Upper lobe of left lung (tissue), 6 donors: ENCODE results near the gene ERN1. TPM values are rescaled to one million over a fixed set of nuclear protein-coding genes. Genes with fewer than 3 reads are reported as not detected.
"Not testable (repeated sequence)": the region's sequence is repeated elsewhere in the genome, so short reads cannot be mapped to it uniquely, and the experiment has no call there.

Experiments used
- ATAC-seq, 2 donors: fragments of 200-7000 bp; cut with Tn5 transposase; one replicate each; pipeline ENCODE4 v1.9.1; 2022; ENCODE audit warnings: mild to moderate bottlenecking in 2 of 2, moderate library complexity in 2 of 2; ENCODE audit not compliant: low FRiP score in 2 of 2
- DNase-seq, 2 donors: peaks; one replicate each; pipeline ENCODE4 v3.0.0-alpha.2; 2019 to 2020
- H3K27ac ChIP-seq, 4 donors: fragments of 200-600 bp; sonication (generic); one replicate each; pipeline ENCODE4 v1.5.1; 2016 to 2019
- H3K27me3 ChIP-seq, 4 donors: fragments of 200-600 bp; sonication (generic); one replicate each; pipeline ENCODE4 v1.5.1; 2017 to 2019
- H3K36me3 ChIP-seq, 4 donors: fragments of 200-600 bp; sonication (generic); one replicate each; pipeline ENCODE4 v1.5.1; 2016 to 2019
- H3K4me1 ChIP-seq, 4 donors: fragments of 200-600 bp; sonication (generic); one replicate each; pipeline ENCODE4 v1.5.1; 2018 to 2019
- H3K4me3 ChIP-seq, 4 donors: fragments of 200-600 bp; sonication (generic); one replicate each; pipeline ENCODE4 v1.5.1; 2017 to 2019; ENCODE audit warnings: mild to moderate bottlenecking in 2 of 4, moderate library complexity in 1 of 4
- H3K9me3 ChIP-seq, 4 donors: fragments of 200-600 bp; sonication (generic); one replicate each; pipeline ENCODE4 v1.5.1; 2018 to 2019
- CTCF ChIP-seq, 6 experiments: fragments of 450-650 bp in 4 of 6; fragments of 200-600 bp in 2 of 6; sonication (generic) in 2 of 6; IDR thresholded peaks; one replicate each; pipeline ENCODE4 v1.5.1; 2016 to 2019; ENCODE audit warnings: antibody characterized with exemption in 6 of 6
- EP300 ChIP-seq, 4 donors: sonication (generic); formaldehyde crosslinking; IDR thresholded peaks; one replicate each; pipeline ENCODE4 v1.5.1; 2017; ENCODE audit warnings: antibody characterized with exemption in 4 of 4, control low read depth in 2 of 4
- POLR2A ChIP-seq, 4 donors: fragments of 450-650 bp; IDR thresholded peaks; one replicate each; pipeline ENCODE4 v1.5.1; 2016 to 2017; ENCODE audit warnings: antibody characterized with exemption in 4 of 4, mild to moderate bottlenecking in 2 of 4
- POLR2AphosphoS5 ChIP-seq, 2 donors: sonication (generic); formaldehyde crosslinking; IDR thresholded peaks; one replicate each; pipeline ENCODE4 v1.5.1; 2017; ENCODE audit warnings: antibody characterized with exemption in 2 of 2
- WGBS, 2 donors: methylation state at CpG; one replicate each; pipeline ENCODE4 v1.1.5; 2017 to 2018; 5-methylcytosine and 5-hydroxymethylcytosine counted together
- total RNA-seq, 6 donors: library from RNA; depleted of rRNA in 4 of 6; stranded (reverse); fragments of >200 nt in 4 of 6; gene quantifications; one replicate each; pipeline versions ENCODE4 v1.1.0 to v1.2.1, GENCODE V29; 2016 to 2021
- donor health status: DM: no; HTN: no; CAD: no; lungs with moderate emphysema.
- donor health status: DM: no; HTN: yes; CAD: no; lungs with severe emphysema.

ERN1 gene
- total RNA-seq, 6 donors from 2014 or later = 32.8 to 65.0 (median 41.9) TPM

GRCh38 chr17:64007838-64008282 is 122.1 kb downstream of the ERN1 start:
- ATAC-seq = no peak
- Histone ChIP-seq H3K36me3 (peaks cover 0 to 23% (median 10%) of the 10 kb centered on the region in 4 donors), H3K9me3 (no peaks in the 10 kb centered on the region), H3K4me1 (peaks cover 39 to 55% (median 51%) of the 10 kb centered on the region in 4 donors), H3K27ac (peak overlapping the region; percentile 57 to 83 (median 72)), H3K27me3 (no peaks in the 10 kb centered on the region), H3K4me3 (no peak overlapping the region)
- DNase-seq = peak in 1 of 2 donors; percentile 50
- WGBS, 2 donors = 57% methylated on average over 5 of the region's 5 CpGs; no CpG with 5 or more reads in 1 of the 2 donors
- TF ChIP-seq EP300 (IDR thresholded peaks at IDR 0.05) (peak in 2 of 4 donors; percentile 28 to 58), CTCF (IDR thresholded peaks at IDR 0.05) (no peak), POLR2AphosphoS5 (IDR thresholded peaks at IDR 0.05) (peak; percentile 23 to 64)

- DNase-seq, H3K4me3 ChIP-seq, ATAC-seq, H3K9me3 ChIP-seq, H3K27me3 ChIP-seq: not testable (repeated sequence)
- peaks cover 45 to 56% (median 52%) of the 10 kb centered on the region in 4 donors for H3K4me1 ChIP-seq
- peak overlapping the region; percentile 57 to 83 (median 72) for H3K27ac ChIP-seq
- peaks cover 0 to 29% (median 12%) of the 10 kb centered on the region in 4 donors for H3K36me3 ChIP-seq
- 83 to 86% methylated on average over 4 of the region's 5 CpGs for WGBS, 2 donors
Observed at GRCh38 chr17:64007089-64007837, 122.7 kb downstream of the ERN1 start.

GRCh38 chr17:64006361-64007088 is 123.4 kb downstream of the ERN1 start:
- Histone ChIP-seq H3K36me3 (peaks cover 0 to 31% (median 12%) of the 10 kb centered on the region in 4 donors), H3K4me1 (peaks cover 51 to 63% (median 57%) of the 10 kb centered on the region in 4 donors), H3K27ac (peak overlapping the region; percentile 70 to 86 (median 81)), H3K9me3 (no peaks in the 10 kb centered on the region), H3K27me3 (no peaks in the 10 kb centered on the region), H3K4me3 (peak overlapping the region; percentile 25 to 49 (median 35))
- DNase-seq (peak in 1 of 2 donors; percentile 55), ATAC-seq (peak in 1 of 2 donors; percentile 54)
- 60% methylated on average over 6 to 13 of the region's 13 CpGs for WGBS, 2 donors
- TF ChIP-seq EP300 (IDR thresholded peaks at IDR 0.05) = peak; percentile 10 to 96 (median 78)
- no peak for TF ChIP-seq CTCF (IDR thresholded peaks at IDR 0.05)
- peak; percentile 91 to 93 for TF ChIP-seq POLR2AphosphoS5 (IDR thresholded peaks at IDR 0.05)
- TF ChIP-seq POLR2A (IDR thresholded peaks at IDR 0.05) = peak in 2 of 4 donors; percentile 15 to 30

- Histone ChIP-seq H3K4me3 (peak overlapping the region; percentile 25 to 49 (median 35)), H3K9me3 (no peaks in the 10 kb centered on the region), H3K27ac (peak overlapping the region; percentile 70 to 86 (median 81)), H3K4me1 (peaks cover 54 to 71% (median 65%) of the 10 kb centered on the region in 4 donors), H3K36me3 (peaks cover 0 to 31% (median 12%) of the 10 kb centered on the region in 4 donors), H3K27me3 (no peaks in the 10 kb centered on the region)
- 30 to 35% methylated on average over 6 of the region's 6 CpGs for WGBS, 2 donors
- no peak for TF ChIP-seq POLR2A (IDR thresholded peaks at IDR 0.05)
- TF ChIP-seq EP300 (IDR thresholded peaks at IDR 0.05) = no peak
- TF ChIP-seq POLR2AphosphoS5 (IDR thresholded peaks at IDR 0.05) = peak in 1 of 2 donors; percentile 68
- TF ChIP-seq CTCF (IDR thresholded peaks at IDR 0.05) = no peak
- DNase-seq (peak in 1 of 2 donors; percentile 72), ATAC-seq (peak in 1 of 2 donors; percentile 50)
Observed at GRCh38 chr17:64005734-64006167, 124.2 kb downstream of the ERN1 start.
